Activated CD4-positive, alpha-beta T cell treated with anti-CD3 and anti-CD28 coated beads for 48 hours (primary cell): ENCODE data around the gene PTPRC.

Source experiments
- DNase-seq: peaks from one replicate; pipeline ENCODE4 v3.0.0-alpha.2; 2020

The PTPRC gene

DNA sequence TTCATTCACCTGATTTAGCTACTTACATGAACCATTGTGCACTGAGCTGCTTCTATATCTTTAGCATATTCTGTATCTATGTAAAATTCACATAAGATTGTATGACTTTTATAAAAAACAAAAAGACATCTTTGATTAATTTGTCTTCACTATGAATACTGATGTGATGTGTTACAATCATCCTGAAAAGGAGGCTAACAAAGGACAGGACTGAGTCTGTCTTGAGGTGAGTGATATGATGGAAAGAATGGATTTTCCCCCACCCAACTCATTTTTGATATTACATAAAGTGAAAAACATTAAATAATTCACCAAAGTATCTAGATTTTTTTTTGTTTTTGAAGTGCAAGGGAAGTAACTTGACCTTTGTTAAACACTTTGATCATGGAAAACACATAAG lies 9.8 kb downstream of the PTPRC start:
- DNase-seq = no peak

DNA sequence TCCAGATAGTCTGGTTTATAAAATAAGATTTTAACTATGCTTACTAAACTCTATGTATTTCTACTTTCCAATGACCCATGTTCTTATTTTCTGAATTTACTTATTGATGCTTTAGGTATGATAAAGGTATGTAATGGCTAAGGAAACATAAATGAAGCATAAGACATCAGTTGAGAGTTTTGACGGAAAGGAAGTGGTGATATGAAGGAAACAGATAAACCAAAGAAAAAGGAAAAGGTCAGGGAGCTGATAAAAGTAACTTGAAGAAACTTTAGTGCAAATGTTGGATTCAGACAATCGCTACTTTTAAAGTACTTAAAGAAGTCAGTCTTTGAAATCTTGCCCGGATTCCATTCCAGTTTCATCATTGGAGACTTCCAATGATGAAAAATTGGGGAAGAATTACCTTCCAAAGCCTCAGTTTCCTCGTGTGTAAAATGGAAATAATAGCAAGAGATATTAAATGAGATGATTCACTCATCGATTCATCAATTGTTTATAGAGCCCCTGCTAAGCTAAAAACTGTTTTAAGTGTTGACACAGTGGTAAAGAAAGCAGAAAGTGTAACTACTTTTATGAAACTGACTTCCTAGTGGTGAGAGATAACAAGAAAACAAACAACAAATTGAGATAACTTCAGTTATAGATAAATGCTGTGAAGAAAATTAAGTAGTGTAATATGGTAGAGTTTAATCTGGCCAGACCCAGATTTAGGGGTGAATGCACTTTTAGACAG lies 10.6 kb downstream of the PTPRC start:
- no peak for DNase-seq

GRCh38 chr1:198649968-198650338 lies 11.1 kb downstream of the PTPRC start:
- DNase-seq = peak; percentile 49

- no peak for DNase-seq
These were observed 11.7 kb downstream of the PTPRC start for GRCh38 chr1:198650506-198650905.

GRCh38 chr1:198651650-198652400 lies 13.0 kb downstream of the PTPRC start:
- DNase-seq = no peak

- no peak for DNase-seq
These were observed 15.1 kb downstream of the PTPRC start for GRCh38 chr1:198653808-198654413.

GRCh38 chr1:198655459-198656121 lies 16.8 kb downstream of the PTPRC start:
- no peak for DNase-seq

DNA sequence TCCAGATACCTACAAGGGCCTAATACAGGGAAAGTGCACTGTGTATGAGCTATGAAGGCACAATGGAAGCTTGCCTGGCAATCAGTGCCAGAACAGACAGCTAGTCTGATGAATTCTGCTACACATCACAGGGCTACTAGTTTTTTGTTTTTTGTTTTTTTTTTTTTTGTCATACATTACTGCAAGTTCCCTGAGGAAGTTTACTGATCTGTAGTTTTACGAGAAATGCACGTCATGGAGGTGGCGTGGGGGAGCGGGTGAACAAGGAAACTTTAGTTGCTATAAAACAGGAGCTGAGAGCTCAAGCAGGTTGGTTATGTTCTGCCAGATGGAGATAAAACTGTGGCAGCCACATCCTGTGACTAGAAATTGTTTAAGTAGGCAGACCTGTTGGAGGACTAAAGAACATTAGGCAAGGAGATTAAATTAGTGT lies 17.7 kb downstream of the PTPRC start:
- peak; percentile 81 for DNase-seq

DNA sequence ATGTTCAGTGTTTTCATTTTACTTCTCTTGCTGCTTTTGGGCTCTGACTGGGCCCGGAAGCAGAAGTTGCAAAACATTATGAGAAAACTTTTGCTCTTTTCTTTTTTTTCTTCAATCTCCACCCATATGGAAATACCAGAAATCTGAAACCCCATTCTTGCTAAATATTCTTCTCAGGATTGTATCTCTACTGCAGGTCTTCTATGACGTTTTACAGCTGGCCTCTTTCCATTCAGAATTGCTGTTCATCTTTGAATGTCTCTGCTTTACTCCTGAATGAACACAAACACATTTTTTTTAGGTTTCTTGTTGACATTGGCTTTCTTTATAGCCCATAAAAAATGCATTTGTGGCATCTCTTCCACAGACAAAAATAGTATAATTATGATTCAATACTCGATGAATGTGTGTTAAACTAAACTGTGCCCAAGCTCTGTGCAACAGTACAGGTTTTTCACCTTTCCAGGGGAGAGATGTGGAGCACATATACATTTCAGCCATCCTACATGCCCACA lies 18.8 kb downstream of the PTPRC start:
- DNase-seq = peak; percentile 39

GRCh38 chr1:198660341-198661261 lies 21.8 kb downstream of the PTPRC start:
- DNase-seq = no peak

GRCh38 chr1:198662821-198663220 lies 24.0 kb downstream of the PTPRC start:
- no peak for DNase-seq

GRCh38 chr1:198664068-198664788 lies 25.4 kb downstream of the PTPRC start:
- DNase-seq = no peak

DNA sequence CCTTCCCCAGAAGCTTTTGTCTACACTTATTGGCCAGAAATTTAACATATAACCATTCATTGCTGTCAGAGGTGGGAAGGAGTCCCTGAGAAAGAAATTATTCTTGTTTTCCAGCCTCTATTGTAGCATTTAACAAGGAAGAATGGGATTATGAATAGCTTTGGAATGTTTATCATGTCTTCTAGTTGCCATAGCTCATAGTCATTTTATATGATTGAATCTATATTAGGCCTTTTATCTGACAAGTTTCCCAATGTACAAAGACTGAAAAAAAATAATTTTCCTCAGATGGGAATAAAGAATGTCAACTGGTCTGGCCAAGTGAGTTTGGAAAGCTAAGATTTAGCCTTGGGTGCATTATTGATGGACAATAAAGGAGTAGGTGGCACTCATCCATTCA lies 28.3 kb downstream of the PTPRC start:
- DNase-seq = no peak

- DNase-seq = no peak
These were observed 29.0 kb downstream of the PTPRC start for GRCh38 chr1:198667807-198668206.

DNA sequence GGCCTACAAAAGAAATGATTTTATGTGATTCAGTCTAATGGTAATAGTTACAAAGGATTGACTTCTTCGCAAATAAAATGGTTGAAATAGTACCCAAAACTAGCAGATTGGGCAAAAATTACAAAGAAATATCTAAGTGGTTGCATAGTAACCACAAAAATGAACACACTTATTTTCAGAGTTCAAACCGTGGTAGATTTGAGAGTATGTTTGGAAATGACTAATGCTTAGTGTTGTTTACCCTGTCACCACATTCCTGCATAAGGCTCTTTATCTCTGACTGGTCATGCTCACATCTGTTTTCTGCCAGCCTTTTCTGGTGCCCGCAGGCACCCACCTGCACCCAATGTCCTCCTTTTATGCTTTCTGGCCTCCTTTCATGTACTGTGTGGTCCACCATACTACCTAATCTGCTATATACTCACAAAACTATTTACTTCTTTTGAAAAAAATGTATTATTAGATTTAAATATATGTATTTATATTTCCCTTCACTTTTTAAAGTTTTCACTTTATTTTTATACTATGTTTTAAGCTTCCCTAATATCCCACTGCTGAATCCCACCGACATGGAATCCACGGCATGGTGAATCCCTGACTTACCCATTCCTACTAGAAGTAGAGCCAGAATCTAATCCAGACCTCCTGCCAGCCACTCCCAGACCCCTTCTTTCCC lies 30.3 kb downstream of the PTPRC start:
- peak; percentile 47 for DNase-seq

GRCh38 chr1:198669771-198670170 lies 30.9 kb downstream of the PTPRC start:
- DNase-seq = no peak

- no peak for DNase-seq
These were observed 32.3 kb downstream of the PTPRC start for GRCh38 chr1:198671136-198671535.

DNA sequence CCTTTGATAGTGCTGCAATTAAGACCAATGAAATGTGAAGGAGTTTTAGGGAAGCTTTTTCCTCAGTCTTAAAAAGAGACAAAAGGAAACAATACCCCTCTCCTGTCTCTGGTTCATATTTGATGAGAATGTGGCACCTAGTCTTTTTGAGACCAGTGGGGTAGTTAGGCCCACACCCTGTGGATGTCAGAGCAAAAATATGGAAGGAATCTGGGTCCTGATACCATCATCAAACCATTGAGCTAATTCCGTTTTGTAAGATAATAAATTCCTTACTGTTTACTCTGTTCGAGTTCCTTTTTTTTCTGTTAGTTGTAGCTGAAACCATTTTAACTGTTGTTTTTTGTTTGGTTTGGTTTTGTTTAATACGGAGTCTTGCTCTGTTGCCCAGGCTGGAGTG lies 33.3 kb downstream of the PTPRC start:
- DNase-seq = no peak

DNA sequence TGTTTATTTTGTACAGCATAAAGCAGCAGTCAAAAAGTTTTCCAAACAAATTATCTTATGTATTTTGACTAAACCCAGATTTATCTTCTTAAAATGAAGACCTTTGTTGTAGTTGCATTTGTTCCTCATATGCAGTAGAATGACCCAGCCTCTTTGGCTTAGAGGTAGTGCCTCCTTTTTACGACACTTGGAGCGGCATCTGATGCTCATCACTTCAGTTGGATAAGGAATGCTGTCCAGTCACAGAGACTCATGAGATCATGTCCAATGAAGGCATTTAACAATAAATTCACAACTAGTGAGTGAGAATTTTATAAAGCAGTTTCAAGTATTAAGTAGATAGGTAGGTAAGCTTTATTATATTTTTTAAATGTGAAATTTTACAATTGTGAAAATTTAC lies 35.2 kb downstream of the PTPRC start:
- DNase-seq = no peak

- DNase-seq = no peak
These were observed 37.4 kb downstream of the PTPRC start for GRCh38 chr1:198676253-198676652.

DNA sequence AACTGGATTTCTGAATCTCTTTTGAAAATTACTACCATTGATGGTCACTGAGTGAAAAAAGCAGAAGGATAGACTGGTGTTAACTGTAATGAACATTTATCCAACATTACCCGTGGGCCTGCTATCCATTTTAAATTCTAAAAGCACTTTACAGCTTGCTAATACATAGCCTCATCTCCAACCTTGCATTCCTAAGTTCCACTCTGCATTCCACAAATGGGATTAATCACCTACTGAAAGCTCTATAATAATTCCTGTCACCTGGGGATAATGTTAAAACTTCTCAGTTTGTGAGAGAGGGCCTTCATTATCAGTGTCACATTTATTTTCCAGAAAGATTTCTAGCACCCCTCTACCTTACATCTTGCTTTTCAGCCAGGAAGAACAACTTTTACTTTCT lies 38.2 kb downstream of the PTPRC start:
- no peak for DNase-seq
